ENCODE results near the gene CHM. TPM values are rescaled to one million over a fixed set of nuclear protein-coding genes. Genes with fewer than 3 reads are reported as not detected.
A peak's percentile ranks its signal among the peaks of the same experiment; 100 is the strongest.
"Not testable (repeated sequence)": the region's sequence is repeated elsewhere in the genome, so short reads cannot be mapped to it uniquely, and the experiment has no call there.

Gene CHM
- total and polyA plus RNA-seq, 3 experiments from 2014 or later: 8.2 to 16.7 (median 13.2) TPM

DNA sequence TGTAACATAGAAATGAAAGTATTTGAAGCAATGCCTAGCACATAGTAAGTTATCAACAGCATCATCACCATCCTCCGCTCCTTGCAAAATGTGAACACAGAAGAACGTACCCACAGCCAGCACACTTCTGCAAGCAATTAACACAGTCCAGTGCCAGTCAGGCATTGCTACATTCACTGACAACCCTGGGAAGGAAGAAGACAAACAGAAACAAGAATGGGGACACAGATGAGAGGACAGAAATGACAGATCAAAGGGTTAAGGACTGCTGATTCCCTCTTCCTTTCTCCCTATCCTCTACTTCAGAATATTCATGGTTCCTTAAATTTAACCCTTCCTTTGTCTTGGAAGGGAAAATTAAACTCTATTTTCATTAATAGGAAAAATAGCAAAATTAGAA lies 53.1 kb downstream of the CHM start:
- CTCF ChIA-PET: no interaction called here
- Mint-ChIP-seq H3K4me1 (peaks cover 15 to 54% (median 29%) of the 10 kb centered on the region in 3 donors), H3K27ac (no peak overlapping the region)

DNA sequence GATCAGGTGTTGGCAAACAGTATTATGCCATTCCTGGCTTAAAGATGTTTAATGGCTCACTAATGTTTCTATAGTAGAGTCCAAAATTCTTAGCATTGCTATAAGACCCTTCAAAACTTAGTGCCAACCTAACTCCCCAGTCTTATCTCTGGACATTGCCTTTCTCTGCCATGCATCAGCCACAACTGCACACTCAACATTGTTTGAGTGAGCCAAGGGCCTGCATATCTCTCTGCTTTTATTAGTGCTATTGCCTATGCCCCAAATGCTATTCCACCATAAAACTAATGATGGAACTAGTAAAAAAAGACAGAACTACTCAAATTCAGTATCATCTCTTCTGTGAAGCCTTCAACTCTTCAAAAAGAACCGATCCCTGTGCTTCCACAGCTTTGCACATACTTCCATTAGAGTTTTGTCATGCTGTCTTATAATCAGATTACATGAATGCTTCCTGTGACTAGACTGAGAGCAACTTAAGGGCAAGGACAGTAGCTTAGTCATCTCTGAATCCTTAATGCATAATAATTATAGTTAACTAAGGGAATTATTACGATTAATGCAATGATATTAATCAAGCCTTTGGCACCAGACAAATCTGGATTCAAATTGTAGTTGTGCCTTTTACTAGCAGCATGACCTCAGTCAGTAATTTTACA lies 53.7 kb downstream of the CHM start:
- no peak overlapping the region for H3K27ac ChIP-seq (ENCODE audit: low read depth, low read length)
- POLR2A ChIA-PET: no interaction called here
- CTCF ChIA-PET: no interaction called here

More for the DNA sequence above, 53.1 kb downstream of the CHM start:
- Histone ChIP-seq H3K9me3 (ENCODE audit: low read length) (no peaks in the 10 kb centered on the region), H3K36me3 (ENCODE audit: insufficient read depth, low read length) (no peaks in the 10 kb centered on the region), H3K27me3 (ENCODE audit: insufficient read depth, low read length, poor library complexity, severe bottlenecking) (no peaks in the 10 kb centered on the region), H3K4me3 (ENCODE audit: low read length) (no peak overlapping the region), H3K27ac (ENCODE audit: low read depth, low read length) (no peak overlapping the region), H3K4me1 (ENCODE audit: insufficient read depth, low read length) (no peaks in the 10 kb centered on the region)
- peaks cover 0 to 2% of the 10 kb centered on the region in 2 donors for H3K27me3 Mint-ChIP-seq
- peaks cover 0 to 2% (median 0%) of the 10 kb centered on the region in 3 donors for H3K36me3 Mint-ChIP-seq
- peaks cover 0 to 2% (median 0%) of the 10 kb centered on the region in 5 donors for H3K9me3 Mint-ChIP-seq
- no peak overlapping the region for H3K4me3 Mint-ChIP-seq
- POLR2A ChIA-PET: no interaction called here
- DNase-seq: no peak

DNA sequence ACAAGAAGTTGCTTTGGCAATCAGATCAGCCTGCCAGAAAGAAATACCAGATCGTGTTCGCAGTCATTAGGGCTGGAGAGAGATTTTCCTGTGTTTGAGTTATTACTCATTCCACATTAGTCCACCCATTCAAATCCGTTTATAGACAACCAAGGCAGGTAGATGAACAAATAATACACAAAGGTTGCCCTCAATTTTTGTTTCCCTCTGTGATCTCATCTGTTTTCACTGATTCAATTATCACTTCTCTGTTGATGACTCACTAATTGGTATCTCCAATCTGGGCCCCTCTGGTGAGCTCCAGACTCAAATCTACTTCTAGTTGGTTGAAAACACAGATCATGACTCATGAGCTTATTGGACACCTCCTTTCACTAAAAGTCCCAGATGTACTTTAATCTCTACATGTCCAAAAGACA lies 54.5 kb downstream of the CHM start:
- H3K4me1 ChIP-seq (ENCODE audit: insufficient read depth, low read length): no peaks in the 10 kb centered on the region
- peaks cover 0 to 2% of the 10 kb centered on the region in 2 donors for H3K27me3 Mint-ChIP-seq
- H3K4me3 ChIP-seq (ENCODE audit: low read length): no peak overlapping the region
- CTCF ChIA-PET: no interaction called here
- no peaks in the 10 kb centered on the region for H3K27me3 ChIP-seq (ENCODE audit: insufficient read depth, low read length, poor library complexity, severe bottlenecking)
- peak overlapping the region in 1 of 8 donors; percentile 40 for H3K27ac Mint-ChIP-seq
- no peaks in the 10 kb centered on the region for H3K9me3 ChIP-seq (ENCODE audit: low read length)
- POLR2A ChIA-PET: no interaction called here
- peaks cover 18 to 62% (median 35%) of the 10 kb centered on the region in 3 donors for H3K4me1 Mint-ChIP-seq
- peaks cover 0 to 2% (median 0%) of the 10 kb centered on the region in 5 donors for H3K9me3 Mint-ChIP-seq
- no peak for DNase-seq
- no peak overlapping the region for H3K27ac ChIP-seq (ENCODE audit: low read depth, low read length)
- H3K36me3 Mint-ChIP-seq: peaks cover 0 to 5% (median 0%) of the 10 kb centered on the region in 3 donors
- H3K4me3 Mint-ChIP-seq: no peak overlapping the region
- no peaks in the 10 kb centered on the region for H3K36me3 ChIP-seq (ENCODE audit: insufficient read depth, low read length)

More for the DNA sequence above, 53.7 kb downstream of the CHM start:
- H3K27me3 Mint-ChIP-seq: peaks cover 0 to 2% of the 10 kb centered on the region in 2 donors
- peak overlapping the region in 2 of 8 donors; percentile 20 to 57 for H3K27ac Mint-ChIP-seq
- no peak overlapping the region for H3K4me3 ChIP-seq (ENCODE audit: low read length)
- no peaks in the 10 kb centered on the region for H3K27me3 ChIP-seq (ENCODE audit: insufficient read depth, low read length, poor library complexity, severe bottlenecking)
- peaks cover 0 to 5% (median 0%) of the 10 kb centered on the region in 3 donors for H3K36me3 Mint-ChIP-seq
- H3K36me3 ChIP-seq (ENCODE audit: insufficient read depth, low read length): no peaks in the 10 kb centered on the region
- peaks cover 16 to 57% (median 29%) of the 10 kb centered on the region in 3 donors for H3K4me1 Mint-ChIP-seq
- no peak overlapping the region for H3K4me3 Mint-ChIP-seq
- H3K4me1 ChIP-seq (ENCODE audit: insufficient read depth, low read length): no peaks in the 10 kb centered on the region
- DNase-seq: no peak
- H3K9me3 Mint-ChIP-seq: peaks cover 0 to 2% (median 0%) of the 10 kb centered on the region in 5 donors
- H3K9me3 ChIP-seq (ENCODE audit: low read length): no peaks in the 10 kb centered on the region

DNA sequence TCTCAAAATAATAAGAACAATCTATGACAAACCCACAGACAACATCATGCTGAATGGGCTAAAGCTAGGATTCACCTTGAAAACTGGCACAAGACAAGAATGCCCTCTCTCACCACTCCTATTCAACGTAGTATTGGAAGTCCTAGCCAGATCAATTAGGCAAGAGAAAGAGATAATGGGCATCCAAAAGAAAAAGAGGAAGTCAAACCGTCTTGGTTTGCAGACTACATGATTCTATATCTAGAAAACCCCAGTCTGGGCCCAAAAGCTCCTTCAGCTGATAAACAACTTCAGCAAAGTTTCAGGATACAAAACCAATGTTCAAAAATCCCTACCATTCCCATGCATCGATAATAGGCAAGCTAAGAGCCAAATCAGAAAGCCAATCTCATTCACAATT lies 59.0 kb downstream of the CHM start:
- no peaks in the 10 kb centered on the region for H3K36me3 ChIP-seq (ENCODE audit: insufficient read depth, low read length)
- H3K27me3 ChIP-seq (ENCODE audit: insufficient read depth, low read length, poor library complexity, severe bottlenecking): no peaks in the 10 kb centered on the region
- H3K27ac ChIP-seq (ENCODE audit: low read depth, low read length): no peak overlapping the region
- no peaks in the 10 kb centered on the region for H3K4me1 ChIP-seq (ENCODE audit: insufficient read depth, low read length)
- no peak overlapping the region for H3K4me3 ChIP-seq (ENCODE audit: low read length)
- DNase-seq: no peak
- peaks cover 0 to 2% (median 0%) of the 10 kb centered on the region in 5 donors for H3K9me3 Mint-ChIP-seq
- H3K4me1 Mint-ChIP-seq: peaks cover 16 to 44% (median 18%) of the 10 kb centered on the region in 3 donors
- H3K4me3 Mint-ChIP-seq: no peak overlapping the region
- ChIA-PET POLR2A (no interaction called here), CTCF (no interaction called here)
- H3K27ac Mint-ChIP-seq: no peak overlapping the region
- H3K27me3 Mint-ChIP-seq: peaks cover 0 to 2% of the 10 kb centered on the region in 2 donors
- H3K9me3 ChIP-seq (ENCODE audit: low read length): no peaks in the 10 kb centered on the region
- H3K36me3 Mint-ChIP-seq: peaks cover 0 to 7% (median 5%) of the 10 kb centered on the region in 3 donors

DNA sequence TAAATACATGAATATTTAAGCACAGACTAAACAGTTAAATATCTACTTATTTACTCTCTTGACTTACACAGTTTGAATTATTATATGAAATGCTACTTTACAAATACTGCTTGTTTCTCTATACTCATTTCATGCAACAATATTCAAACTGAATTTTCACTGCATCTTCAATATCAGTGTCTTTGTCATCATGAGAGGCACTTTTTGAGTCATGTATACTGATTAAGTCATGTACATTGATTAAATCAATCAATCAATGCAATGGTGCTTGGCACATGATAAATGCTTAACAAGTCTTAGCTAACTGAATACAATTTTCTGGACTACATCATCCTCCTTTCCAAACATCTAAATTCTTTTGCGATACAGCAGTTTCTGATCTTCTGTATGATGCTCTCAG lies 67.1 kb downstream of the CHM start:
- Mint-ChIP-seq H3K4me1 (peaks cover 0 to 2% (median 0%) of the 10 kb centered on the region in 3 donors), H3K27ac (no peak overlapping the region), H3K9me3 (peaks cover 0 to 2% (median 0%) of the 10 kb centered on the region in 5 donors), H3K36me3 (peaks cover 7 to 36% (median 9%) of the 10 kb centered on the region in 3 donors), H3K27me3 (no peaks in the 10 kb centered on the region), H3K4me3 (no peak overlapping the region)
- Histone ChIP-seq H3K27me3 (ENCODE audit: insufficient read depth, low read length, poor library complexity, severe bottlenecking) (no peaks in the 10 kb centered on the region), H3K4me1 (ENCODE audit: insufficient read depth, low read length) (no peaks in the 10 kb centered on the region), H3K9me3 (ENCODE audit: low read length) (no peaks in the 10 kb centered on the region), H3K36me3 (ENCODE audit: insufficient read depth, low read length) (peaks cover 7% of the 10 kb centered on the region), H3K27ac (ENCODE audit: low read depth, low read length) (no peak overlapping the region), H3K4me3 (ENCODE audit: low read length) (no peak overlapping the region)
- ChIA-PET POLR2A (no interaction called here), CTCF (no interaction called here)
- no peak for DNase-seq

DNA sequence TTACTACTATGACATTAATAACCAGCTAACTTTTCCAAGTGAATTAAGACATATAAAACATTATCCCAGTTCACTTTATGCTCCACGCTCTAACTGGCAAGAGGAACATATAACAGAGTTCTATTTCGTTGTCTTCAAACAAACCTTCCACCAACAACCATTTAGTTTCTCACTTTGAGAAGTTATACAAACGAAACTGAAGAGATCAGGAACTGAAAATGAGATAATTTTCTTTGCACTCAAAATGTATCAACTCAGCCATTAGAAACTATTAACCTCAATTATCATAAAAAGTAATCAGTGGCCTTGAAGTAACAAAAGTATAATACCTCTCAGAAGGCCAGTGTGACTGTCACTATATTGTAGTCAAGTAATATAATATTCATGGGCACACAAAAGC lies 70.1 kb downstream of the CHM start:
- Mint-ChIP-seq H3K36me3 (peaks cover 8 to 47% (median 23%) of the 10 kb centered on the region in 3 donors), H3K27me3 (no peaks in the 10 kb centered on the region), H3K9me3 (peaks cover 0 to 2% (median 0%) of the 10 kb centered on the region in 5 donors), H3K4me3 (no peak overlapping the region), H3K27ac (no peak overlapping the region), H3K4me1 (peaks cover 0 to 2% (median 0%) of the 10 kb centered on the region in 3 donors)
- H3K9me3 ChIP-seq (ENCODE audit: low read length): no peaks in the 10 kb centered on the region
- POLR2A ChIA-PET: no interaction called here
- no peaks in the 10 kb centered on the region for H3K27me3 ChIP-seq (ENCODE audit: insufficient read depth, low read length, poor library complexity, severe bottlenecking)
- no peak overlapping the region for H3K4me3 ChIP-seq (ENCODE audit: low read length)
- CTCF ChIA-PET: no interaction called here
- no peaks in the 10 kb centered on the region for H3K4me1 ChIP-seq (ENCODE audit: insufficient read depth, low read length)
- H3K27ac ChIP-seq (ENCODE audit: low read depth, low read length): no peak overlapping the region
- DNase-seq: no peak
- H3K36me3 ChIP-seq (ENCODE audit: insufficient read depth, low read length): peaks cover 7% of the 10 kb centered on the region

DNA sequence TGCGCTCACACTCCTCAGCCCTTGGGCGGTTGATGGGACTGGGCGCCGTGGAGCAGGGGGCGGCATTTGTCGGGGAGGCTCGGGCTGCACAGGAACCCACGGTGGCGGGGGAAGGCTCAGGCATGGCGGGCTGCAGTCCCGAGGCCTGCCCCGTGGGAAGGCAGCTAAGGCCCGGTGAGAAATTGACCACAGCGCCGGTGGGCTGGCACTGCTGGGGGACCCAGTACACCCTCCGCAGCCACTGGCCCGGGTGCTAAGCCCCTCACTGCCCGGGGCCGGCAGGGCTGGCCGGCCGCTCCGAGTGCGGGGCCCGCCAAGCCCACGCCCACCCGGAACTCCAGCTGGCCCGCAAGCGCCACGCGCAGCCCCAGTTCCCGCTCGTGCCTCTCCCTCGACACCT lies 75.0 kb downstream of the CHM start:
- H3K36me3 ChIP-seq (ENCODE audit: insufficient read depth, low read length); H3K9me3 Mint-ChIP-seq; H3K27ac Mint-ChIP-seq; H3K27me3 Mint-ChIP-seq; H3K4me1 ChIP-seq (ENCODE audit: insufficient read depth, low read length); H3K4me3 ChIP-seq (ENCODE audit: low read length); POLR2A ChIA-PET; CTCF ChIA-PET; H3K4me3 Mint-ChIP-seq; H3K4me1 Mint-ChIP-seq; DNase-seq; H3K27me3 ChIP-seq (ENCODE audit: insufficient read depth, low read length, poor library complexity, severe bottlenecking); H3K9me3 ChIP-seq (ENCODE audit: low read length); H3K27ac ChIP-seq (ENCODE audit: low read depth, low read length): not testable (repeated sequence)
- peaks cover 11 to 47% (median 27%) of the 10 kb centered on the region in 3 donors for H3K36me3 Mint-ChIP-seq

DNA sequence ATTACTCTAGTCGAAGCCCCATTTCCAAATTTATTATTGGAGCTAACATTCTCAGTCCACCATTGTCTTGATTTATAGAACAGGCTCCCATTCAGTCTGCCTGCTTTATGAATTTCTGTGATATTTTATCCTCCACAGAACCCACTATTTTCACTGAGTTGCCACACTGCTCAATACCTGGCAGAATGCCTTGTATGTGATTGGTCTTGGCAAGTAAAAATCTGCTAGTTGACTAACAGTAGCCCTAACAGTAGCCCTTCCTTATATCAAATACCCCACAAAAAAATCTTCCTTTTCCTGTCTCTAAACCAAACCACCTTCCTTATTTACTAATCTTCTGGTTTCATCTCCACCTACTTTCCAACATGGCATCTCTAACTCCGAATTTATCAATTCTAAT lies 82.6 kb downstream of the CHM start:
- H3K9me3 Mint-ChIP-seq: no peaks in the 10 kb centered on the region
- no peak overlapping the region for H3K27ac Mint-ChIP-seq
- Histone ChIP-seq H3K4me1 (ENCODE audit: insufficient read depth, low read length) (no peaks in the 10 kb centered on the region), H3K27ac (ENCODE audit: low read depth, low read length) (no peak overlapping the region), H3K9me3 (ENCODE audit: low read length) (no peaks in the 10 kb centered on the region), H3K36me3 (ENCODE audit: insufficient read depth, low read length) (no peaks in the 10 kb centered on the region), H3K27me3 (ENCODE audit: insufficient read depth, low read length, poor library complexity, severe bottlenecking) (no peaks in the 10 kb centered on the region), H3K4me3 (ENCODE audit: low read length) (no peak overlapping the region)
- H3K36me3 Mint-ChIP-seq: peaks cover 0 to 16% (median 2%) of the 10 kb centered on the region in 3 donors
- H3K4me3 Mint-ChIP-seq: no peak overlapping the region
- CTCF ChIA-PET: no interaction called here
- H3K27me3 Mint-ChIP-seq: peaks cover 0 to 4% of the 10 kb centered on the region in 2 donors
- no peaks in the 10 kb centered on the region for H3K4me1 Mint-ChIP-seq
- POLR2A ChIA-PET: no interaction called here
- DNase-seq: no peak
